ENCODE data around the gene PGA5. TPM values are rescaled to one million over a fixed set of nuclear protein-coding genes. Genes with fewer than 3 reads are reported as not detected.

The PGA5 gene
- total RNA-seq, 1 experiment from 2014 or later = not detected

DNA sequence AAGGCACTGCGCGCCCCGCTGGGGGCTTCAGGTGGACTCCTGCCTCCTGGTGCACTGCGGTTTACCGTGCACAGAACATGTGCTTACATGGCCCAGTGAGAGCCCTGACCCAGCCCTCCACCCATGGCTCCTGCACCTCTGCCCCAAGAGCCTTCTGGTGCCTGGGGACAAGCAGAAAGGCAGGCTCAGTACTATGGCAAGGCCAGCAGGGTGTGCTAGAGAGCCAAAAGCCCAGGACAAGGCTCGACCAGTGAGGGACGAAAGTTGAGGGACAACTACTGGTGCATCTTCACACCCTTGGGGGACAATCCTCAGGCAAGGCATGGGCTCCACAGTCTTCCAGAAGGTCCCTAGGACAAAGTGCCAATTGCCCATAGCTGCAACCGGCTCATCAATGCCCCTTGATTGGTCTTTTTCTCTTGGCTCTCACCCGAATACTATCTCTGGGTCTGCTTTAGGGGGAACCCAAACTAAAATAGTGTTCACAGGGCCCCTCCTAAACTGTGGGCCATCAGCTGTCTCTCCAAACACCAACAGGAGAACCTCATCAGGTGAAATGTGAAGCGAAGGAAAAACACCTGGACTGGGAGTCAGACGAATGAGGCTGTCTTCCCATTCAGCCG lies 13.5 kb downstream of the PGA5 start:
- Histone ChIP-seq H3K4me1 (ENCODE audit: insufficient read depth, low read length, poor library complexity, severe bottlenecking) (no peaks in the 10 kb centered on the region), H3K36me3 (ENCODE audit: insufficient read depth, low read length, poor library complexity, severe bottlenecking) (no peaks in the 10 kb centered on the region), H3K9me3 (ENCODE audit: low read depth, low read length, poor library complexity, severe bottlenecking) (no peaks in the 10 kb centered on the region), H3K27ac (ENCODE audit: low read depth, low read length, poor library complexity, severe bottlenecking) (no peak overlapping the region), H3K27me3 (replicated peaks; ENCODE audit: insufficient read depth, low read depth, low read length, poor library complexity) (no peaks in the 10 kb centered on the region), H3K4me3 (ENCODE audit: low read depth, low read length, poor library complexity, severe bottlenecking) (no peak overlapping the region)
- ChIA-PET CTCF (interaction anchor here (1.2 to 1.6 kb wide), 3 partner anchors 131 to 138 kb away, joined by 3 to 5 read pairs (median 3); no protein-coding TSS in a partner anchor), POLR2A (ENCODE audit: low non-redundant PET) (no interaction called here)
- intact Hi-C loops (cut with micrococcal nuclease; ENCODE audit: unreplicated experiment) = no loop called here
- DNase-seq (ENCODE audit: low spot score) = peak; percentile 71
- no TSS peak for BruUV-seq (replicated peaks)
- TF ChIP-seq, protein P1, sequence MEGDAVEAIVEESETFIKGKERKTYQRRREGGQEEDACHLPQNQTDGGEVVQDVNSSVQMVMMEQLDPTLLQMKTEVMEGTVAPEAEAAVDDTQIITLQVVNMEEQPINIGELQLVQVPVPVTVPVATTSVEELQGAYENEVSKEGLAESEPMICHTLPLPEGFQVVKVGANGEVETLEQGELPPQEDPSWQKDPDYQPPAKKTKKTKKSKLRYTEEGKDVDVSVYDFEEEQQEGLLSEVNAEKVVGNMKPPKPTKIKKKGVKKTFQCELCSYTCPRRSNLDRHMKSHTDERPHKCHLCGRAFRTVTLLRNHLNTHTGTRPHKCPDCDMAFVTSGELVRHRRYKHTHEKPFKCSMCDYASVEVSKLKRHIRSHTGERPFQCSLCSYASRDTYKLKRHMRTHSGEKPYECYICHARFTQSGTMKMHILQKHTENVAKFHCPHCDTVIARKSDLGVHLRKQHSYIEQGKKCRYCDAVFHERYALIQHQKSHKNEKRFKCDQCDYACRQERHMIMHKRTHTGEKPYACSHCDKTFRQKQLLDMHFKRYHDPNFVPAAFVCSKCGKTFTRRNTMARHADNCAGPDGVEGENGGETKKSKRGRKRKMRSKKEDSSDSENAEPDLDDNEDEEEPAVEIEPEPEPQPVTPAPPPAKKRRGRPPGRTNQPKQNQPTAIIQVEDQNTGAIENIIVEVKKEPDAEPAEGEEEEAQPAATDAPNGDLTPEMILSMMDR (conservative IDR thresholded peaks at IDR 0.05; ENCODE audit: low read depth, low read length) = peak; percentile 95
- TF ChIP-seq EZH2 (IDR thresholded peaks at IDR 0.05; ENCODE audit: borderline replicate concordance, low read depth, low read length, poor library complexity, severe bottlenecking) = no peak

DNA sequence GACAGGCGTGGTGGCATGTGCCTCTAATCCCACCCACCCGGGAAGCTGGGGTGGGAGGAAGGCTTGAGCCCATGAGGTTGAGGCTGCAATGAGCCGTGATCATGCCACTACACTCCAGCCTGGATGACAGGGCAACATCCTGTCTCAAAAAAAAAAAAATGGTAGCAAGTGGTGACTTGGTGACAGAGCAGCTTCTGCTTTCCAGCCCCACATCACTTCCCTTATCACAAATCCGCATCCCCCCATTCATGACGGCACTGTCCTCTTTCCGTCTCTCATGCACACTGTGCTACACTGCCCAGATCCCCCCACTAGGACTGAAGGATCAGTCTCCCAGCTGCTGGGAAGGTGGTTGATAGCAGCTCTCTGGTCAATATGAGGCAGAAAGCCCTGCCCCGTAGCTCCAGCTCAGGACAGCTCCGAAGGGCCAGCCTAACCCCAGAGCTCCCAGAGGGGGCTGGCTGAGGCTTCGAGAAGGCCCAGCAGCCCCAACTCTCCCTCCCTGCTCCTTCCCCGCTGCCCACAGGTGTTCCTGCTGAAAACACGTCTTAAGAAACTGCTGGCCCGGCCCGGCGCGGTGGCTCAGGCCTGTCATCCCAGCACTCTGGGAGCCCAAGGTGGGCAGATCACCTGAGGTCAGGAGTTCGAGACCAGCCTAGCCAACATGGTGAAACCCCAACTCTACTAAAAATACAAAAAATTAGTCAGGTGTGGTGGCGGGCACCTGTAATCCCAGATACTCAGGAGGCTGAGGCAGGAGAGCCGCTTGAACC lies 15.9 kb downstream of the PGA5 start:
- no peak for DNase-seq (ENCODE audit: low spot score)
- Histone ChIP-seq H3K27ac (ENCODE audit: low read depth, low read length, poor library complexity, severe bottlenecking) (no peak overlapping the region), H3K27me3 (replicated peaks; ENCODE audit: insufficient read depth, low read depth, low read length, poor library complexity) (no peaks in the 10 kb centered on the region), H3K36me3 (ENCODE audit: insufficient read depth, low read length, poor library complexity, severe bottlenecking) (no peaks in the 10 kb centered on the region), H3K4me1 (ENCODE audit: insufficient read depth, low read length, poor library complexity, severe bottlenecking) (no peaks in the 10 kb centered on the region), H3K4me3 (ENCODE audit: low read depth, low read length, poor library complexity, severe bottlenecking) (no peak overlapping the region), H3K9me3 (ENCODE audit: low read depth, low read length, poor library complexity, severe bottlenecking) (no peaks in the 10 kb centered on the region)
- TF ChIP-seq, protein P1 (conservative IDR thresholded peaks at IDR 0.05; ENCODE audit: low read depth, low read length) = no peak
- no peak for TF ChIP-seq EZH2 (IDR thresholded peaks at IDR 0.05; ENCODE audit: borderline replicate concordance, low read depth, low read length, poor library complexity, severe bottlenecking)
- ChIA-PET POLR2A (ENCODE audit: low non-redundant PET) (no interaction called here), CTCF (no interaction called here)
- intact Hi-C loops (cut with micrococcal nuclease; ENCODE audit: unreplicated experiment) = no loop called here
- no TSS peak for BruUV-seq (replicated peaks)

DNA sequence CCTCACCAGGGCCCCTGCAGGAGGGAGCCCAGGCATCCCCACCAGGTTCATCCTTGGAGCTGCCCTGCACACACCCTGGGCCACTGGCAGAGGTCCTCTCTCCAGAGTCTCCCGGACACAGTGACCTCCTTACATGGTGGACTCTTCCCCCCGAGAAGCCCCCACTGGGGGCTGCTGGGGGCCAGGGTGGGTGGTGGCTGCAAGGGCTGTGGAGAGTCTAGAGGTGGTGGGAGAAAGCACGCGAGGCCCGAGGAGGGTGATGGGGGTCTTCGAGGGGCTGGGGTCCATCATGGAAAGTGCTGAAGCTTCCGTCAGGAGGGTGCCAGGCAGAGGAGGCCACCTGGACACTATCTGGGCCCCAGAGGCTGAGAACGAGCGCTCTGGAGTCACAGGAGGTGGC lies 17.6 kb downstream of the PGA5 start:
- intact Hi-C loops (cut with micrococcal nuclease; ENCODE audit: unreplicated experiment) = no loop called here
- POLR2A ChIA-PET (ENCODE audit: low non-redundant PET) = no interaction called here
- TF ChIP-seq EZH2 (IDR thresholded peaks at IDR 0.05; ENCODE audit: borderline replicate concordance, low read depth, low read length, poor library complexity, severe bottlenecking) = no peak
- TF ChIP-seq, protein P1 (conservative IDR thresholded peaks at IDR 0.05; ENCODE audit: low read depth, low read length) = no peak

More for the DNA sequence above, 17.6 kb downstream of the PGA5 start:
- Histone ChIP-seq H3K9me3 (ENCODE audit: low read depth, low read length, poor library complexity, severe bottlenecking) (no peaks in the 10 kb centered on the region), H3K27me3 (replicated peaks; ENCODE audit: insufficient read depth, low read depth, low read length, poor library complexity) (no peaks in the 10 kb centered on the region), H3K36me3 (ENCODE audit: insufficient read depth, low read length, poor library complexity, severe bottlenecking) (no peaks in the 10 kb centered on the region), H3K4me1 (ENCODE audit: insufficient read depth, low read length, poor library complexity, severe bottlenecking) (no peaks in the 10 kb centered on the region), H3K27ac (ENCODE audit: low read depth, low read length, poor library complexity, severe bottlenecking) (no peak overlapping the region), H3K4me3 (ENCODE audit: low read depth, low read length, poor library complexity, severe bottlenecking) (no peak overlapping the region)
- no TSS peak for BruUV-seq (replicated peaks)
- DNase-seq (ENCODE audit: low spot score) = no peak
- CTCF ChIA-PET = no interaction called here

Data from A673 (cell line).